ENCODE results near the gene ZNF512B.

DNA sequence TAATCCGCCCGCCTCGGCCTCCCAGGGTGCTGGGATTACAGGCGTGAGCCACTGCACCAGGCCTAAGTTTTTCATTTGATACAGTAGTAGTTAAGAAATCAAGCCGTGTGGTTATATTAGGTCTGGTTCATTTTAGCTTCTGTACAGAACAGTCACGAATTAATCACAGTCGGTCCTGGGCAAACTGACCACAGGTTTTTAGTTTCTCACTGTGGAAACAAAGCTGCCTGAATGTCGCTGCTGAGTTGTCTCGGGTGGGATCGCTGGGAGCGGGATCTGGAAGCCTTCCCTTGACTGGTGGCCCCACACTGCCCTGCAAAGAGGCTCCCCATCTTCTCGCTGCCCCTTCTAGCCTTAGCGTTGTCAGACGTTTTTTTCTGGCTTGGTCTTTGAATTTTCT lies 32.1 kb downstream of the ZNF512B start:
- TF ChIP-seq CTCF (tag by site-specific recombination; IDR thresholded peaks at IDR 0.05) (no peak), HOXC10 (CRISPR knock-in tag; IDR thresholded peaks at IDR 0.05) (no peak), ZBTB44 (tag by site-specific recombination; IDR thresholded peaks at IDR 0.05) (no peak), ZNF274 (IDR thresholded peaks at IDR 0.05; ENCODE audit: low read length) (no peak), ZNF274 (tag by site-specific recombination; IDR thresholded peaks at IDR 0.05; ENCODE audit: borderline replicate concordance) (no peak), ZNF335 (tag by site-specific recombination; conservative IDR thresholded peaks at IDR 0.05) (no peak), ZSCAN30 (tag by site-specific recombination; IDR thresholded peaks at IDR 0.05) (no peak), ZNF132 (tag by site-specific recombination; IDR thresholded peaks at IDR 0.05; ENCODE audit: borderline replicate concordance) (no peak), ZNF184 (tag by site-specific recombination; IDR thresholded peaks at IDR 0.05) (no peak), ZBTB1 (tag by site-specific recombination; IDR thresholded peaks at IDR 0.05) (no peak), BCL11A (tag by site-specific recombination; IDR thresholded peaks at IDR 0.05; ENCODE audit: low read depth) (no peak), PRDM10 (tag by site-specific recombination; IDR thresholded peaks at IDR 0.05) (no peak), ZNF561 (tag by site-specific recombination; IDR thresholded peaks at IDR 0.05; ENCODE audit: borderline replicate concordance) (no peak)
- TF ChIP-seq, protein P1, sequence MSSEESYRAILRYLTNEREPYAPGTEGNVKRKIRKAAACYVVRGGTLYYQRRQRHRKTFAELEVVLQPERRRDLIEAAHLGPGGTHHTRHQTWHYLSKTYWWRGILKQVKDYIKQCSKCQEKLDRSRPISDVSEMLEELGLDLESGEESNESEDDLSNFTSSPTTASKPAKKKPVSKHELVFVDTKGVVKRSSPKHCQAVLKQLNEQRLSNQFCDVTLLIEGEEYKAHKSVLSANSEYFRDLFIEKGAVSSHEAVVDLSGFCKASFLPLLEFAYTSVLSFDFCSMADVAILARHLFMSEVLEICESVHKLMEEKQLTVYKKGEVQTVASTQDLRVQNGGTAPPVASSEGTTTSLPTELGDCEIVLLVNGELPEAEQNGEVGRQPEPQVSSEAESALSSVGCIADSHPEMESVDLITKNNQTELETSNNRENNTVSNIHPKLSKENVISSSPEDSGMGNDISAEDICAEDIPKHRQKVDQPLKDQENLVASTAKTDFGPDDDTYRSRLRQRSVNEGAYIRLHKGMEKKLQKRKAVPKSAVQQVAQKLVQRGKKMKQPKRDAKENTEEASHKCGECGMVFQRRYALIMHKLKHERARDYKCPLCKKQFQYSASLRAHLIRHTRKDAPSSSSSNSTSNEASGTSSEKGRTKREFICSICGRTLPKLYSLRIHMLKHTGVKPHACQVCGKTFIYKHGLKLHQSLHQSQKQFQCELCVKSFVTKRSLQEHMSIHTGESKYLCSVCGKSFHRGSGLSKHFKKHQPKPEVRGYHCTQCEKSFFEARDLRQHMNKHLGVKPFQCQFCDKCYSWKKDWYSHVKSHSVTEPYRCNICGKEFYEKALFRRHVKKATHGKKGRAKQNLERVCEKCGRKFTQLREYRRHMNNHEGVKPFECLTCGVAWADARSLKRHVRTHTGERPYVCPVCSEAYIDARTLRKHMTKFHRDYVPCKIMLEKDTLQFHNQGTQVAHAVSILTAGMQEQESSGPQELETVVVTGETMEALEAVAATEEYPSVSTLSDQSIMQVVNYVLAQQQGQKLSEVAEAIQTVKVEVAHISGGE (tag by site-specific recombination; conservative IDR thresholded peaks at IDR 0.05; ENCODE audit: low read depth): no peak

Measured in HEK293 (cell line).